Peyer's patch (tissue), 4 donors: ENCODE results near the gene KBTBD6. TPM values are rescaled to one million over a fixed set of nuclear protein-coding genes. Genes with fewer than 3 reads are reported as not detected.

ENCODE experiments used
- DNase-seq, 3 donors: peaks; one replicate each; pipeline ENCODE4 v3.0.0-alpha.2; 2017 to 2019
- H3K27ac ChIP-seq, 4 donors: fragments of 200-600 bp; sonication (generic); one replicate each; pipeline ENCODE4 v1.5.1; 2016 to 2019
- H3K27me3 ChIP-seq, 2 donors: fragments of 200-600 bp; sonication (generic); one replicate each; pipeline ENCODE4 v1.5.1; 2019
- H3K36me3 ChIP-seq, 3 donors: fragments of 200-600 bp; sonication (generic); one replicate each; pipeline ENCODE4 v1.5.1; 2016 to 2019
- H3K4me1 ChIP-seq, 4 donors: fragments of 200-600 bp; sonication (generic); one replicate each; pipeline ENCODE4 v1.5.1; 2016 to 2019
- H3K4me3 ChIP-seq, 4 donors: fragments of 200-600 bp; sonication (generic); 1 replicate in 3 of 4; 2 replicates in 1 of 4; pipeline ENCODE4 v1.5.1; 2016 to 2019; ENCODE audit warnings: mild to moderate bottlenecking in 1 of 4
- H3K9me3 ChIP-seq, 4 donors: fragments of 200-600 bp; sonication (generic); one replicate each; pipeline ENCODE4 v1.5.1; 2016 to 2019; ENCODE audit warnings: mild to moderate bottlenecking in 1 of 4
- CTCF ChIP-seq, 6 experiments: fragments of 450-650 bp in 4 of 6; fragments of 200-600 bp in 2 of 6; sonication (generic) in 1 of 6; IDR thresholded peaks; one replicate each; pipeline ENCODE4 v1.5.1; 2017 to 2019; ENCODE audit warnings: antibody characterized with exemption in 6 of 6, mild to moderate bottlenecking in 3 of 6, moderate library complexity in 1 of 6
- POLR2A ChIP-seq, 2 donors: fragments of 450-650 bp; IDR thresholded peaks; one replicate each; pipeline ENCODE4 v1.5.1; 2017; ENCODE audit warnings: antibody characterized with exemption in 2 of 2, mild to moderate bottlenecking in 2 of 2, moderate library complexity in 2 of 2
- total RNA-seq, 4 donors: library from RNA; depleted of rRNA; stranded (reverse); fragments of >200 nt; gene quantifications; one replicate each; pipeline ENCODE4 v1.1.0, GENCODE V29; 2016

Gene KBTBD6
- total RNA-seq, 4 donors from 2014 or later, result 1.4 to 3.3 (median 3.1) TPM

GRCh38 chr13:41152005-41152404, 19.4 kb upstream of the KBTBD6 start:
- peaks cover 0 to 34% (median 6%) of the 10 kb centered on the region in 4 donors for H3K9me3 ChIP-seq
- no peaks in the 10 kb centered on the region for H3K4me1 ChIP-seq
- TF ChIP-seq POLR2A (IDR thresholded peaks at IDR 0.05) (no peak), CTCF (IDR thresholded peaks at IDR 0.05) (no peak)
- no peaks in the 10 kb centered on the region for H3K27me3 ChIP-seq
- no peak overlapping the region for H3K27ac ChIP-seq
- no peaks in the 10 kb centered on the region for H3K36me3 ChIP-seq
- no peak overlapping the region for H3K4me3 ChIP-seq
- DNase-seq, result no peak

GRCh38 chr13:41150058-41150457, 17.5 kb upstream of the KBTBD6 start:
- no peak for TF ChIP-seq POLR2A (IDR thresholded peaks at IDR 0.05)
- no peak for TF ChIP-seq CTCF (IDR thresholded peaks at IDR 0.05)
- no peak for DNase-seq
- H3K27ac ChIP-seq, result no peak overlapping the region
- no peak overlapping the region for H3K4me3 ChIP-seq
- no peaks in the 10 kb centered on the region for H3K27me3 ChIP-seq
- H3K9me3 ChIP-seq, result peaks cover 0 to 34% (median 6%) of the 10 kb centered on the region in 4 donors
- H3K4me1 ChIP-seq, result no peaks in the 10 kb centered on the region
- H3K36me3 ChIP-seq, result no peaks in the 10 kb centered on the region

- Histone ChIP-seq H3K27me3 (no peaks in the 10 kb centered on the region), H3K9me3 (peaks cover 0 to 34% (median 6%) of the 10 kb centered on the region in 4 donors), H3K4me3 (no peak overlapping the region), H3K27ac (no peak overlapping the region), H3K36me3 (no peaks in the 10 kb centered on the region), H3K4me1 (no peaks in the 10 kb centered on the region)
- DNase-seq, result no peak
- TF ChIP-seq CTCF (IDR thresholded peaks at IDR 0.05) (no peak), POLR2A (IDR thresholded peaks at IDR 0.05) (no peak)
These were observed 16.0 kb upstream of the KBTBD6 start for GRCh38 chr13:41148419-41149283.

GRCh38 chr13:41145136-41145908, 12.7 kb upstream of the KBTBD6 start:
- peaks cover 0 to 29% (median 6%) of the 10 kb centered on the region in 4 donors for H3K9me3 ChIP-seq
- no peak for DNase-seq
- TF ChIP-seq POLR2A (IDR thresholded peaks at IDR 0.05) (no peak), CTCF (IDR thresholded peaks at IDR 0.05) (no peak)
- H3K36me3 ChIP-seq, result no peaks in the 10 kb centered on the region
- H3K4me1 ChIP-seq, result no peaks in the 10 kb centered on the region
- H3K27ac ChIP-seq, result no peak overlapping the region
- H3K4me3 ChIP-seq, result no peak overlapping the region
- no peaks in the 10 kb centered on the region for H3K27me3 ChIP-seq

- H3K27ac ChIP-seq, result no peak overlapping the region
- DNase-seq, result no peak
- TF ChIP-seq CTCF (IDR thresholded peaks at IDR 0.05) (no peak), POLR2A (IDR thresholded peaks at IDR 0.05) (no peak)
- H3K9me3 ChIP-seq, result peaks cover 0 to 22% (median 6%) of the 10 kb centered on the region in 4 donors
- no peaks in the 10 kb centered on the region for H3K36me3 ChIP-seq
- no peak overlapping the region for H3K4me3 ChIP-seq
- no peaks in the 10 kb centered on the region for H3K4me1 ChIP-seq
- H3K27me3 ChIP-seq, result no peaks in the 10 kb centered on the region
These were observed 12.0 kb upstream of the KBTBD6 start for GRCh38 chr13:41144576-41144975.
